Measurements from ENCODE around the gene MCF2L2. TPM values are rescaled to one million over a fixed set of nuclear protein-coding genes. Genes with fewer than 3 reads are reported as not detected.

The MCF2L2 gene
- polyA plus RNA-seq, 1 experiment, result not detected

DNA sequence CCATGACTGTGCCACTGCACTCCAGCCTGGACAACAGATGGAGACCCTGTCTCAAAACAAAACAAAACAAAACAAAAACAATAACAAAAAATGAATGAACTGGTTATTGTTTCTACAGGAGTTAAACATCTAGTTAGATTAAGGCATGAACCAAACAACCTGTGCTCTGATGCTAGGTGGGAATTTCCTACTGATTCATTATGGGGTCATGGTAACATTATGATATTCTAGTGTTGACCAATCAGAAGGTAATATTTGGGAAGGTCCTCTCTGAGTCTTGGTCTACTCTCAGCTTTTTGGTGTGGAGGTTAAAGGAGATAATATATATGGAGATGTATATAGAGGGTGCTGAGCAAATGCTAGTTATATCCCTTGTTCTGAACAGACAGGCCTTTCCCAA lies 37.6 kb downstream of the MCF2L2 start:
- TF ChIP-seq, protein P1, sequence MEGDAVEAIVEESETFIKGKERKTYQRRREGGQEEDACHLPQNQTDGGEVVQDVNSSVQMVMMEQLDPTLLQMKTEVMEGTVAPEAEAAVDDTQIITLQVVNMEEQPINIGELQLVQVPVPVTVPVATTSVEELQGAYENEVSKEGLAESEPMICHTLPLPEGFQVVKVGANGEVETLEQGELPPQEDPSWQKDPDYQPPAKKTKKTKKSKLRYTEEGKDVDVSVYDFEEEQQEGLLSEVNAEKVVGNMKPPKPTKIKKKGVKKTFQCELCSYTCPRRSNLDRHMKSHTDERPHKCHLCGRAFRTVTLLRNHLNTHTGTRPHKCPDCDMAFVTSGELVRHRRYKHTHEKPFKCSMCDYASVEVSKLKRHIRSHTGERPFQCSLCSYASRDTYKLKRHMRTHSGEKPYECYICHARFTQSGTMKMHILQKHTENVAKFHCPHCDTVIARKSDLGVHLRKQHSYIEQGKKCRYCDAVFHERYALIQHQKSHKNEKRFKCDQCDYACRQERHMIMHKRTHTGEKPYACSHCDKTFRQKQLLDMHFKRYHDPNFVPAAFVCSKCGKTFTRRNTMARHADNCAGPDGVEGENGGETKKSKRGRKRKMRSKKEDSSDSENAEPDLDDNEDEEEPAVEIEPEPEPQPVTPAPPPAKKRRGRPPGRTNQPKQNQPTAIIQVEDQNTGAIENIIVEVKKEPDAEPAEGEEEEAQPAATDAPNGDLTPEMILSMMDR (IDR thresholded peaks at IDR 0.05; ENCODE audit: low read depth, low read length), result no peak
- no peak overlapping the region for H3K27ac ChIP-seq (ENCODE audit: low read depth, low read length)
- H3K4me3 ChIP-seq (ENCODE audit: low read depth, low read length), result no peak overlapping the region
- CTCF ChIA-PET, result interaction anchor here (1.8 to 3.4 kb wide), 2 partner anchors 206 to 269 kb away, joined by 11 to 21 read pairs; no protein-coding TSS in a partner anchor
- H3K27me3 ChIP-seq (ENCODE audit: control insufficient read depth, insufficient read depth, low read length), result peaks cover 31% of the 10 kb centered on the region
- H3K9me3 ChIP-seq (ENCODE audit: control insufficient read depth, insufficient read depth, low read length), result no peaks in the 10 kb centered on the region
- POLR2A ChIA-PET, result no interaction called here
- no peak for DNase-seq (ENCODE audit: low read depth, low spot score)

DNA sequence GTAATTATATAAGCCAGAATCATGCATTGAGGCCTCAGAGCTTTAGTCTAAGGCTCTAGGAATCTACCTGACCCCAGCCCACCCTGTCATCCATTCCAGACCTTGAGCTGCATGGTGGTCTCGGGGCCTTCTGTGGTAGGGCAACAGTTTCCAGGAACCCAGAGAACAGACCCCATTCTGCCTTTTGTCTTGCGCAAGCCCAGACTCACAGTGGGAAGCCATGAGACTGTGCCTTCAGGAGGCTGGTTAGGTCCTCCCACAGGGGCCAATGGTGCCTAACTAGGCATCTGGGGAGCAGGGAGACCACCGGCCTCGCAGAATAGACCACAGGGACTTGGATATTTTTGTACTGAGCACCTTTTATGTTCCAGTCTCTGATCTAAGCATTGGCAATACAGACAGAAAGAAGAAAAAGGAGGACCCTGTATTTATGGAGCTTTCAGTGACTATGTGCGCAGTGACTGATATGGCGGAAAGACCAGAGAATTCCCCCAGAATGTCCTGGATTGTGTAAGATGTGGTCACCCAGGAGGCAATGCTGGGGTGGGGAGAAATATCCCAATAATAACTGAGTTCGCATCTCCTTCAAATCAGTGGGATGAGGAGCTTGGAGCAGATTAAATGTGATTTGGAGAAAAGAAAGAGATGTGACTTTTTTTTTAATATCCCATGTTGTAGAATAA lies 40.1 kb downstream of the MCF2L2 start:
- TF ChIP-seq, protein P1 (IDR thresholded peaks at IDR 0.05; ENCODE audit: low read depth, low read length), result no peak
- no peak for DNase-seq (ENCODE audit: low read depth, low spot score)
- CTCF ChIA-PET, result interaction anchor here (0.6 to 3.4 kb wide), 4 partner anchors 203 to 497 kb away, joined by 3 to 29 read pairs (median 13); no protein-coding TSS in a partner anchor

DNA sequence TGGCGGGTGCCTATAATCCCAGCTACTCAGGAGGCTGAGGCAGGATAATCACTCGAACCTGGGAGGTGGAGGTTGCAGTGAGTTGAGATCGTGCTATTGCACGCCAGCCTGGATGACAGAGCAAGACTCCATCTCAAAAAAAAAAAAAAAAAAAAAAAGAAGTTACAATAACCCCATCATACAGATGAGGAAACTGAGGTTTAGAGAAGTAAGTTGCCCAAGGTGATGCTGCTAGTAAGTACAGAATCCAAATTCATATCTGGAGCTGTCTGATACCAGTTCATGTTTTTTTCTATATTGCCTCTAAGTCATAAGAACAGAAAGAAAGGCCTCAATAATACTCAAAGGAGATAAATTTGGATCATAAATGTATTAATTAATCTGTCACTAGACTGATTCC lies 40.6 kb downstream of the MCF2L2 start:
- no peaks in the 10 kb centered on the region for H3K9me3 ChIP-seq (ENCODE audit: control insufficient read depth, insufficient read depth, low read length)
- peaks cover 33% of the 10 kb centered on the region for H3K27me3 ChIP-seq (ENCODE audit: control insufficient read depth, insufficient read depth, low read length)
- ChIA-PET POLR2A (no interaction called here), CTCF (interaction anchor here (0.6 to 3.4 kb wide), 3 partner anchors 203 to 496 kb away, joined by 3 to 29 read pairs (median 21); no protein-coding TSS in a partner anchor)
- H3K27ac ChIP-seq (ENCODE audit: low read depth, low read length), result no peak overlapping the region
- DNase-seq (ENCODE audit: low read depth, low spot score), result no peak
- TF ChIP-seq, protein P1 (IDR thresholded peaks at IDR 0.05; ENCODE audit: low read depth, low read length), result no peak
- no peak overlapping the region for H3K4me3 ChIP-seq (ENCODE audit: low read depth, low read length)

More for the DNA sequence above, 40.1 kb downstream of the MCF2L2 start:
- POLR2A ChIA-PET, result no interaction called here
- no peak overlapping the region for H3K4me3 ChIP-seq (ENCODE audit: low read depth, low read length)
- no peaks in the 10 kb centered on the region for H3K9me3 ChIP-seq (ENCODE audit: control insufficient read depth, insufficient read depth, low read length)
- H3K27ac ChIP-seq (ENCODE audit: low read depth, low read length), result no peak overlapping the region
- peaks cover 33% of the 10 kb centered on the region for H3K27me3 ChIP-seq (ENCODE audit: control insufficient read depth, insufficient read depth, low read length)

DNA sequence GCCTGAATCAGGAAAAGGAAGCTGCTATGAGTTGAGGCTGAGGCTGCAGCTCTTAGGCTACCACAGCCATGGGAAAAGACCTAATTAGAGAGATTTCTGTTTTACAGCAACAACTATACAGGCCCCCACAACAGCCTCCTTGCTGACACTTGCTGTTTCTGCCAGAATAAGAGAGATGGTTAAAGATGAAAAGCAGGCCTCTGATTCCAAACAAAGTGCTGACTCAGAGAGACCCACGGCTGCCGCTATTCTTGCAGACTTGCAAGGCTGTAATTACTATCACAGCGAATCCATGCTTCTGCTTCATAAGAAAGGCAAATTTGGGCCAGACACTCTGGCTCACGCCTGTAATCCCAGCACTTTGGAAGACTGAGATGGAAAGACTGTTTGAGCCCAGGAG lies 41.8 kb downstream of the MCF2L2 start:
- ChIA-PET POLR2A (no interaction called here), CTCF (interaction anchor here (0.6 to 9.6 kb wide), 18 partner anchors 10 to 477 kb away, joined by 3 to 432 read pairs (median 4); no protein-coding TSS in a partner anchor)
- no peak overlapping the region for H3K4me3 ChIP-seq (ENCODE audit: low read depth, low read length)
- no peak overlapping the region for H3K27ac ChIP-seq (ENCODE audit: low read depth, low read length)
- TF ChIP-seq, protein P1 (IDR thresholded peaks at IDR 0.05; ENCODE audit: low read depth, low read length), result no peak
- H3K9me3 ChIP-seq (ENCODE audit: control insufficient read depth, insufficient read depth, low read length), result no peaks in the 10 kb centered on the region
- DNase-seq (ENCODE audit: low read depth, low spot score), result no peak
- peaks cover 25% of the 10 kb centered on the region for H3K27me3 ChIP-seq (ENCODE audit: control insufficient read depth, insufficient read depth, low read length)

Data from AG04450 (cell line).